ENCODE data around the gene LYPD3.
A peak's percentile ranks its signal among the peaks of the same experiment; 100 is the strongest.

The LYPD3 gene

DNA sequence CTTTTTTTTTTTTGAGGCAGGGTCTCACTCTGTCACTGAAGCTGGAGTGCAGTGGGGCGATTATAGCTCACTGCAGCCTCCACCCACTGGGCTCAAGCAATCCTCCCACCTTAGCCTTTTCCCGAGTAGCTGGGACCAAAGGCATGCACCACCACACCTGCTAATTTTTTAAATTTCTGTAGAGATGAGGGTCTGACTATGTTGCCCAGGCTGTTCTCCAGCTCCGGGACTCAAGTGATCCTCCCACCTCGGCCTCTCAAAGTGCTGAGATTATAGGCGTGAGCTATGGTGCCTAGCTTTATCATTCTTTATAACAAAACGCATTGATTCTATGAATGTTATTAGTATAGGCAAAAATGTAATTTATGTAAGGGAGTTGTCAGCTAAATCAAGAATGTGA, 17.9 kb upstream of the LYPD3 start:
- DNase-seq = no peak

DNA sequence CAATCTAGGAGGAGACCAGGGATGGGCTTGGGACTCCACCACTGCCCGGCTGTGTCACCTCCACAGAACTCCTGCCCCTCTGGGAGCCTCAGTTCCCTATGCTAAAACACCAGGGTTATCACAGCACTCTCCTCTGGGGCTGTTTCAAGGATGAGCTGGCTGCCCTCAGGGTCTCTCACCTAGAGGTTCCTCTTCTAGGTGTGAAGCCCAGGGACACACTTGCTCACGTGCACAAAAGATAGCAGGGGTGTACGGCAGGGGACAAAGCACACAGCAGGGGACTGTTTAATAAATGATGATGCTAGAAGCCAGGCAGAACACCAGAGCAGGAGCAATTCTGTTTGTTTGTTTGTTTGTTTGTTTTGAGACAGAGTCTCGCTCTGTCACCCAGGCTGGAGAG, 16.8 kb upstream of the LYPD3 start:
- DNase-seq = no peak

DNA sequence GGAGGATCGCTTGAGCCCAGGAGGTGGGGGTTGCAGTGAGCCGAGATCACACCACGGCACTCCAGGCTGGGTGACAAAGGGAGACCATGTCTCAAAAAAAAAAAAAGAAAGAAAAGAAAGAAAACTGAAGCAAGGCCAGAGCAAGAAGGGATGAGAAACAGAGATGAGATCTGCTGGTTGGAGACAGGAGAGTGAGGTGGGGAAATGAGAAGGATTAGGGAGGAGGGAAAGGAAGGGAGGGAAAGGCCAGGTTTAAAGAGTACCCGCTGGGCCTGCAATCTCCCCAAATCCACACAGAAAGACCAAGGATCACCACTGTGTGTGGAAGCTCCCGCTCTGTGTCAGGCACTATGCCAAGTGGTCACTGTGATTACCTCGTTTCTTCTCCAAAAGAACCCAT, 16.3 kb upstream of the LYPD3 start:
- no peak for DNase-seq

DNA sequence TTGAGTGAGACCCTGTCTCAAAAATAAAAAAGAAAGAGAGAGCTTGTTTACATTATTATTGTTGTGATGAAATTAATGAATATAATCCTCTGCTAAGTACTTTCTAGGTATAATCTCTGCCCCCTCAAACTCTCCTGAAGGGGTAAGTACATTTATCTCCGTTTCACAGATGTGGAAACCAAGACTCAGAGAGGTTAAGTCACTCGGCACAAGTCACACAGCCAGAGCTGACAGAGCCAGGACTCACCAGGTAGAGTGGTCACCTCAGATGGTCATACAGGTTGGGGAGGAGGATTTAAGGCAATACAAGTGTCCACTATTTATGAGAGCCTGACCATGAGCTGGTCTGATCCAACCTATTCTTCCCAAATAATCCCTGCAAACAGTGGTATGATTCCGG, 15.2 kb upstream of the LYPD3 start:
- no peak for DNase-seq

DNA sequence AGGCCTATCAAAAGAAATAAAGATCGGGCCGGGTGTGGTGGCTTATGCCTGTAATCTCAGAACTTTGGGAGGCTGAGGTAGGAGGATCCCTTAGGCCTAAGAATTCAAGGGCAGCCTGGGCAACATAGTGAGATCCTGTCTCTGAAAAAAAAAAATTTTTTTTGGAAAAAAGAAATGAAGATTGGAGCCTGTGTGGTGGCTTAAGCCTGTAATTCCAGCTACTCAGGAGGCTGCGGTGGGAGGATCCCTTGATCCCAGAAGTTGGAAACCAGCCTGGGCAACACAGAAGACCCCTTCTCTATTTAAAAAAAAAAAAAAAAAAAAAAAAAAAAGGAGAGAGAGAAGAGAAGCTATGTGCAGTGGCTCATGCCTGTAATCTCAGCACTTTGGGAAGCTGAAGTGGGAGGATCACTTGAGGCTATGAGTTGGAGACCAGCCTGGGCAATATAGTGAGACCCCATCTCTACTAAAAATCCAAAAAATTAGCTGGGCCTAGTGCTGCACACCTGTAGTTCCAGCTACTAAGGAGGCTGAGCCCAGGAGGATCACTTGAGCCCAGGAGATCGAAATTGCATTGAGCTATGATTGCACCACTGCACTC, 14.7 kb upstream of the LYPD3 start:
- no peak for DNase-seq

DNA sequence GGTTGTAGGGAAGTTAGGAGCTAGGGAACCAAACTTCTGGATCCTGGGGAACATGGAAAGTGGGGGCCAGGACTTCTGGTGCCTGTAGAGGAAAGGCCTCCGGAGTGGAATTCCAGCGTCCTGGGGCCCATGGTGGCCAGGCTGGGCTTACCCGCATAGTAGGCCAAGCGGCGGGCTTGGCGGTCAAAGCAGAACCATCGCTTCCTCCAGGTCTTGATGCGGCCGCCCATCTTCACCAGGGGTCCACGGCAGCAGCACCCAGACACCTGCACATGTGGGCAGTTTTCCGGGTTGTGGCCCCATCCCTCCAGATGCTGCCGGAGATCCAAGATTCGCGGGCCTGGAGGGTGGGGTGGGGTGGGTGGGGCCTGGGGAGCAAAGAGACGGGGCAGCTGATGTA, 13.8 kb upstream of the LYPD3 start:
- DNase-seq = no peak

DNA sequence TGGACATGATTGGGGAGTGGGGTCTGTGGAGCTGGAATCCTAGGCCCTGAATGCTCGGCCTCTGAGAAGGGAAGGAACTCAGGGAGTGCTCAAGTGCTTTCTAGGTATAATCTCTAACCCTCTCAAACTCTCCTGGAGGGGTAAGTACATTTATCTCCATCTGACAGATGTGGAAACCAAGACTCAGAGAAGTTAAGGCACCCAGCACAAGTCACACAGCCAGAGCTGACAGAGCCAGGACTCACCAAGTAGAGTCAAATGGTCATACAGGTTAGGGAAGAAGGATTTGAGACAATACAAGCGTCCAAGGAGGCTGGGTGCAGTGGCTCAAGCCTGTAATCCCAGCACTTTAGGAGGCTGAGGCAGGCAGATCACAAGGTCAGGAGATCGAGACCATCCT, 12.9 kb upstream of the LYPD3 start:
- DNase-seq = no peak

DNA sequence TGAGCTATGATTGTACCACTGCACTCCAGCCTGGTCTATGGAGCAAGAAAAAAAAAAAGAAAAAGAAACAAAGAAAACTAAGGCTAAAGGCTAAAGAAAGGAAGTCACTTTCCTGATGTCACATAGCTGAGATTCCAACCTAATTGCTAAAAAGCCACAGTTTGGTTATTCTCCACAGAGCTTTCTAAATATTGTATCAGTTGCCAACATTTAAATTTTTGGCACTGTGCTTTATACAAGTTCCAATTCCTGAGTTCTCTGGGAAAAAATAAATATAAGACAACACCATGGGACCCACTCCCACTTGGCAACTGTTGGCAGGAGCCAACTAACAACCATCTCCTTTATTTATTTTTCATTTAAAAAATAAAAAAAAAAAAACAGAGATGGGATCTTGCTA, 11.2 kb upstream of the LYPD3 start:
- no peak for DNase-seq

DNA sequence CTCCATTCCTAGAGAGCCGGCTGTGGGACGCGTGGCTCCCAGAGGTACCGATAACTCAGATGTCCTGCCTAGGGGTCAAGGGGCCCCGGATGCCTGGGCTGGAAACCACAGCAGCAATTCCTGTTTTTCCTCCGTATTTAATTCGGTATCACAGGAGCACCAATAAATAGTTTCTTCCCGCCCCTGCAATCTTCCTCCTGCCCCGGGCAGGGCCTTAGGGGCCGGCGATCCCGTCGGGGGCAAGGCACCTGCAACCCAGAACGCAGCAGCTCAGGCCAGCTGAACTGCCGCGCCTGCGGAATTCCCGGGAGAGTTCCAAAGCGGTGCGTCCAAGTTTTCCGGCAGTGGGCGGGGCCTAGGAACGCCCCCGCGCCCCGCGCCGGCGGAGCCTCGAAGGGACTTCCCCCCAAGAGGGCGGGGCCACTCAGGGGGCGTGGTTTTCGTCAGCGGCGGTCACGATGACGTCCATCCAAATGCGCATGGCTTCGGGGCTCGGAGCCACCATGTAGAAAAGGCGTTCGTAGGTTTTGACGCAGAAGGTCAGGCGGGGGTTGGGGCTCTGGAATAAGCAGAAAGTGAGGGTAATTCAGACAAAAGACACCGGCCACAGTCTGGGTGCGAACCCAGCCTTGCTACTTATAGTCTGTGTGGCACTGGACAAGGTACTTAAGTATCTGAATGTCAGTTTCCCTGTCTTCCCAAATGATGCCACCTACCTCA, 9.7 kb upstream of the LYPD3 start:
- DNase-seq = peak; percentile 99

DNA sequence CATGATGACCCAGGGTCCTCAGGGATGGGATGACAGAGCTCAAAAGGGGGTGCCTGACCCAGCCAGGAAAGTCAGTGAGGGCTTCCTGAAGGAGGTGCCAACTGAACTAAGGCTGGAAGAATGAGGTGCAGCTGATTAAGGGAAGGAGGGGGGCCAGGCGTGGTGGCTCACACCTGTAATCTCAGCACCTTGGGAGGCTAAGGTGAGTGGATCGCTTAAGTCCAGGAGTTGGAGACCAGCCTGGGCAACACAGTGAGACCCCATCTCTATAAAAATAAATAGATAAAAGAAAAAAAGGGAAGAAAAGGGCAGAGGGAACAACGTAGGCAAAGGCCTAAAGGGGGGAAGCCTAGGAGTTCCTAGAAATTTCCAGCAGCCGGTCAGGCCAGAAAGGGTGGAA, 9.1 kb upstream of the LYPD3 start:
- DNase-seq = no peak

DNA sequence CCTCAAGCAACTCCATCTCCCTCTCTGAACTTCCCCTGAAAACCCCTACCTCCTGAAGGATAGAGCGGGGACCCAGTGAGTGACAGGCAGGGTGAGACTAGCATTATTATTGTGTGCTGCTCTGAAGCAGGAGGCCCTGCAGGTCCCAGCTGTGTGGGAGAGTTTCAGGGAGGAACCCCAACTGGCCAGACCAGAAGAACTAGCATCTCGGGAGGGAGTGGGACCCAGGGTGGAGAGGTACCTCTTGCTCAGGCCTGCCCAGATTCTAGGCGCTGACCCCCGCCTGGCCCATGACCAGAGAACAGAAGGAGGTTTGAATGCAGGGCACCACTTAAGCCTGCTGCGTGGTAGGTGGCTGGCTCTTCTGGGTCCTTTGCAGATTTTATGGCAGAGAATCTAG, 5.7 kb upstream of the LYPD3 start:
- DNase-seq = no peak

DNA sequence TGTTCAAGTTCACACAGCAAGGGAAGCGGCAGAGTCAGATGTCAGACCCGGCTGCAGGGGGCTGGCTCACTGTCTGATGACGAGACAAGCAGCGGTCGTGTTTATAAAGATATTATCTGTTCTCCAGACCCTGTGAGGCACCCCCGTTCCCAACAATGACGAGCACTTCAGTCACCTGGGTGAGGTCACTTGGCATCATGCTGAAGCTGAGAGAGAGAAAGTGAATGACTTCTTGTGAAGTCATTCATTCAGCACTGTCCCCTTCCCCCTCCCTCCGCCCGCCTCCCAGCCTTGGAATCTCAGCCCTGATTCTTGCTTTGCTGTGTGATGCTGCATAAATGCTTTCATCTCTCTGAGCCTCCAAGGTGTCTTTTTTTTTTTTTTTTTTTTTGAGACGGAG, 4.9 kb upstream of the LYPD3 start:
- peak; percentile 75 for DNase-seq

DNA sequence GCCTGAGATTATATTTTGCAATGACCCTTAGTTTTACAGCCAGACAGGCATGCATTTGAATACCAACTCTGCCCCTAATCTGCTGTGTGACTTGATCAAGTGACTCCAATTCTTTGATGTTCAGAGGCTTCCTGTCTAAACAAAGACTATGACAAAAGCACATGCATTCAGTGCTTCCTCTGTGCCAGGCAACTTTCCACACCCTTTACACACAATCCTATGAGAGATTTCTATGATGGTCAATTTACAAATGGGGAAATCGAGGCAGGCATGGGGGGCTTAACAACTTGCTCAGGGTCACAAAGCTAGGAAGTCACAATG, 3.7 kb upstream of the LYPD3 start:
- no peak for DNase-seq

DNA sequence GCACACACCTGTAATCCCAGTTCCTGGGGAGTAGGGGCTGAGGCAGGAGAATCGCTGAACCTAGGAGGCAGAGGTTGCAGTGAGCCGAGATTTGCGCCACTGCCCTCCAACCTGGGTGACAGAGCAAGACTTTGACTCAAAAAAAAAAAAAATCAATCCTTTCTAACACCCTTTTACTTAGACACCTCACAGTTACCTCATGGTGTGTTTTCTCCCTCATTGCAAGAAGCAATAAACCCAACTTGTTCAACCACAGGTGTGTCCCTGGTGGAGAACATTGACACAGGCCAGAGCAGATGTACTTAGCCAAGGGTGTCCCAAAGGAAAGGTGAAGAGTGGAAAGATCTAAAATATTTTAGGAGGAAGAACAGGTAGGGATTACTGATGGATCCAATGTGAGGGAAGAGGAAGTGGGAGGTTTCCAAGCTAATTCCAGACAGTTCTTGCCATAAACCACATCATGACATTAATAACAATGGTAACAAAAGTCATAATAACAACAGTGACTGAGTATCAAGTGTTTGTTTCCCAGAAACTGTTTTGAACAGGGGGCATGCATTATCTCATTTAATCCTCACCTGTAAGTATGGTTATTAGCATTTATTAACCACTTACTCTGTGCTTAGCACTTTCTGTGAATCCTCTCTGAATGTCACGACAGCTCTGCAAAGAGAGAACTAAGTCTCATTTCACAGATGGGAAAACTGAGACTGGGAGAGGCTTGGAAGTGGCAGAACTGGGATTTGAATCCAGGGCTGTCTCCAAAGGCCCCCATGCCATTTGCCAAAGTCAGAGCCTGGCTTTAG, 3.1 kb upstream of the LYPD3 start:
- peak; percentile 46 for DNase-seq

DNA sequence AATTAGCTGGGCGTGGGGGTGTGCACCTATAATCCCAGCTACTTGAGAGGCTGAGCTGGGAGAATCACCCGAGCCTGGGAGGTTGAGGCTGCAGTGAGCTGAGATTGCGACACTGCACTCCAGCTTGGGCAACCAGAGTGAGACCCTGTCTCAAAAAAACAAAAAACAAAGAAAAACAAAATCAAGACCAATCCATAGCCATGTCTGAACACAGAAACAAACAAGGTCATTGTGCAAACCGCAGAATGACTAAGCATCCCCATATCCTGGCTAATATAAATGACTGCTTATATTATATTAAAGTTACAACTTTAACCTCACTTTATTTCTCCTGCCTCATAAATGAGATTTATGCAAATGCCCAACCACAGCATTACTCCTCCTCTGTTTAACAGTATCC, 2.3 kb upstream of the LYPD3 start:
- no peak for DNase-seq

DNA sequence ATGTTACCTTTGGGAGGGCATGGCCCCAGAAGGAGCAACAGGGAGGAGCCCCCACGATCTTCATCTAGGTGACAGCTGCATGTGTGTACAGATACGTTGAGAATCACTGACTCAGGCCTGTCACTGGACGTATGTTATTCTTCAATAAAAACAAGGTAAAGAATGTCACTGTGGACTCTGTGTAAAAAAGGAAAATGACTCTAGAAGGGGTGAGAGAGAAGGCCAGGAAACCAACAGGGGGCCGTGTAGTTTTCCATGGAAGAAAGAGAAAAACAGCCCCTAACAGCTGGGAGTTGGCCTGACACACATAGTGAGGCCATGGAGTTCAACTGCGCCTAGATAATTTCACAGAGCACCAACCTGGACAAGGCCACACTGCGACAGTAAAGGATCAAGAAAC, 1.9 kb upstream of the LYPD3 start:
- no peak for DNase-seq

DNA sequence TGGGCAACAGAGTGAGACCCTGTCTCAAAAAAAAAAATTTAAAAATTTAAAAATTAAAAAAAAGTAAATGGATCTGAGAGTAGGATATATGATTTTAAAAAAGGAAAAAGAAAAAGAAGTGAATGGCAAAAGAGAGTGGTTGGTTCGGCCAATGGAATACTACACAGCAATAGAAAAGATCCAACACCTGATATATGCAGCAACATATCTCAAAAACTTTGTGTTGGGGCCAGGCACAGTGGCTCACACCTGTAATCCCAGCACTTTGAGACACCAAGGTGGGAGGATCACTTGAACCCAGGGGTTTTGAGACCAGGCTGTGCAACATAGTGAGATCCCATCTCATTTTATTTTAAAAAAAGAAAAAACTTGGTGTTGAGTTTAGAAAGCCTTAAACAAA, 1.4 kb upstream of the LYPD3 start:
- DNase-seq = no peak

DNA sequence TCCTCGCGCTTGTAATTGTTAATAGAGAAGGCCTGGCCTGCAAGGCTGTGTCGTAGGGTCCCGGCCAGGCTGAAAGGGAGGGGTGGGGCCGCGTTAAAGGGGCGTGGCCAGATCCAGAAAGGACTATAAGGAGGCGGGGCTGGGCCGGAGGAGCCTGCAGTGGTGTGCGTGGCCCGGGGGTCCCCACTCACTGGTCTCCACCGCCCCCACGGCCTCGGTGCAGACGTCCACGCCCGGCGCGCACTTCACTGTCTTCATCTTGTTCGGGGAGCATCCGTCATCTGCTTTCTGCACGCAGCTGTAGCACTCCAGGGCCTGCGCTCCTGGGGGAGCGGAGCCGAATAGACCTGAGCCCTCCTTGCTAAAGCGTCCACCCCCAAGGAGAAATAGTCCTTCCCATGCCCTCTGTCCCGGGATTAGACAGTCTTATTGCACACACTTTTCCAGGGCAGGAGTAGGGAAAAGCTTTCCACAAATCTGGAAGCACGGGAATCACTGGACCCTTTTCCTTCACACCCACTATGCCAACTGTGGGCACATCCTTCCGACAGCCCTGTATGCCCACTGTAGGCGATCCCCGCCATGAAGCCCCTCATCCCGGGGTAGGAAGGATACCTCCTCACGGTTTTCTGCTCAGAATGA, 1.2 kb downstream of the LYPD3 start:
- DNase-seq = no peak

DNA sequence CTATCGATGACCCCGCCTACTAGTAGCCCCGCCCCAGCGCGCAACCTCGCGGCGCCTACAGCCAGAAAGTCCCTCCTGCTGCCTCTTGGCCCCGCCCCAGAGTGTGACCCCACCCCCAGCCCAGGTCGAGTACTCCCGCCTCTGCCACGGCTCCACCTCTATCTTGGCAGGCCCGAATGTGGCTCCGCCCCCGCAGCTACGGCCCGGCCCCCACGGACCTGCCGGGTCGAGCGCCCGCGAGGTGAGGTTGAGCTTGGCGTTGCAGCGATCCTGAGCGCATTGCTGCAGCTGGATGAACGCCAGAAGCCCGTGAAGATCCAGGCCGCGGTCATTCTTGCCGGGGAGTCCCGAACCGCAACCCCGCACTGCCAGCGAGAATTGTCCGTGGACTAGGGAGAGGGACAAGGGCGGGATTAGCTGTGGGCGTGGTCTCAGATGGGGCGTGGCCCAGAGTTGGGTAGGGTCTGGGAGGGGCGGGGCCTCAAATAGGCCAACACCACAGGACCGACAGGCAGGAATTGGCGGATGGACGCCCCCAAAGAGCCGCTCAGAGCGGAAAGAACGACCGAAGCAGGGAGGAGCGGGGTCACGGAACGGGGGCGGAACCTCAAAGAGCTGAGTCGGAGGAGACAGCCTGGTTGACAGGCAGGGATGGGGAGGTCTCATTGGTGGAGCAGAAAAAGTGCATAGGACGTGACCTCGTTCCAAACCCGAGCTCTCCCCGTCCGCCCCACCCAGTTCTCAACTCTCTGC, 1.9 kb downstream of the LYPD3 start:
- peak; percentile 99 for DNase-seq

DNA sequence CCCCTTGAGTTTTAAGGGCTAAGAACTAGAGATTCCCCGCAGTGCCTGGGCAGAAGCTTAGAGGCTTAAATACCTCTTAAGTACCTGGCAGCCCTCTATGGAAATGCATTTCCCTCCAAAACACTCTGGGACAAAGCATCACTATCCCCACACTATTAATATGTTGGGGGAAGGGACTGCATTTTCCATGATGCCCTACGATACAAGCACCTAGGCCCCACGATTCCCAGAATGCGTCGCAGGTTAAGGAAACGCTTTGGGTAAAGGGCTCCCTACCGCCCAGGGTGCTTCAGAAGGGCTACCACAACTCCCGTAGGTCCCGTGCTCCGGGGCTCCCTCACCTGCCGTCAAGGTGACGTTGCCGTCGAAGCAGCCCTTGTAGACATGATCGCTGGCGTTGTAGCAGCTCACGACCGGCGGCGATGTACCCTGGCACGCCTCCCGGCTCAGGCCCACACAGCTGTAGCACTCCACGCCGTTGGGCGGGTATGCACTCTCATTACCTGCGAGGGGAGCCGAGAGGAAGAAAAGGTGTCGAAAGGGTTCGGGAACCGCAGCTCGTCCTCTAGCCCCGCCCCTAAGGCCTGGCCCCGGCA, 2.5 kb downstream of the LYPD3 start:
- DNase-seq = no peak

DNA sequence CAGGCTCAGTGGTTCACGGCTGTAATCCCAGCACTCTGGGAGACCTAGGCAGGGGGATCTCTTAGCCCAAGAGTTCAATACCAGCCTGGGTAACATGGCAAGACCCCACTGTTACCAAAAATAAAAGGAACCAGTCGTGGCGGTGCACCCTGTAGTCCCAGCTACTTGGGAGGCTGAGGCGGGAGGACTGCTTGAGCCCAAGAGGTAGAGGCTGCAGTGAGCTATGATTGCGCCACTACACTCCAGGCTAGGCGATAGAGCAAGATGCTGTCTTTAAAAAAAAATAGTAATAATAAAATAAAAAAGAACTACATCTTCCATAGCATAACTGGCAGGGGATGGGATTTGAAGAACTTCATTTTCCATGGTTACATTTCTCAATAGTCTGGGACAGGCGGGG, 3.0 kb downstream of the LYPD3 start:
- DNase-seq = no peak

DNA sequence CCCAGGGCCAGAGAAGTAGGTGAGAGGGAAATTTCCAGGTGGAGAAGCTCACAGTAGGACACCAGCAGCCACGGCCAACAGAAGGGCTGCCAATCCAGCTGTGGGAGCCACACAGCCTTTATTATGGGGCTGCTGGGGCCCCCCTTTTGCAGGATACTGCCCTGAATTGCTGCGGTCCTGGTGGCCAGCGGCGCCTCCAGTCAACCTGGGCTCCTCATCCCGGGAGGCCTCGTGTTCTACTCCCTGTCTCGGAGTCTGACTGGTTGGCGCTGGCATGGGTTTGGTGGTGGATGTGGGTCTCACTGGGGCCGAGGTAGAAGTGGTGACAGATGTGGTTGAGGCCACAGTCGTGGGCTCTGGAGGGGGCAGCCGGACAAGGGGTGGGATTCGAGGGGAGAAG, 4.1 kb downstream of the LYPD3 start:
- DNase-seq = no peak

All from activated T-cell treated with anti-CD3 and anti-CD28 coated beads, Interleukin-2, amount 50 U/mL, for 1 hour (primary cell).